GM12878 (cell line): ENCODE data around the gene ARHGAP45. TPM values are rescaled to one million over a fixed set of nuclear protein-coding genes. Genes with fewer than 3 reads are reported as not detected.

Experiments used
- ATAC-seq: fragments of 200-7000 bp; cut with Tn5 transposase; 3 replicates; pipeline ENCODE4 v1.9.1; 2020; ENCODE audit warnings: mild to moderate bottlenecking, moderate library complexity
- BruUV-seq: library from RNA; stranded (reverse); fragments of 400-500 nt; replicated peaks from 2 replicates; lab custom pipeline; 2021; lab: Mats Ljungman, UMichigan
- CTCF ChIA-PET: fragments of 300-600 bp; sonication (Branson Sonifier 250); formaldehyde crosslinking; extraction: SDS; loops from one replicate; lab custom pipeline; 2021; ENCODE audit warnings: inconsistent platforms; lab: Yijun Ruan, JAX
- POLR2A ChIA-PET: fragments of 350-600 bp; formaldehyde crosslinking; extraction: SDS; loops from one replicate; lab custom pipeline; 2021; ENCODE audit warnings: inconsistent platforms; lab: Charles Lee
- RAD21 ChIA-PET: fragments of 300-600 bp; sonication (Branson Sonifier 250); formaldehyde crosslinking; loops from one replicate; lab custom pipeline; 2023; ENCODE audit warnings: antibody characterized with exemption; ENCODE audit not compliant: unreplicated experiment; lab: Charles Lee
- SMC1A ChIA-PET: fragments of 300-600 bp; sonication (Branson Sonifier 250); formaldehyde crosslinking; loops from one replicate; lab custom pipeline; 2023; ENCODE audit not compliant: unreplicated experiment, uncharacterized antibody; lab: Charles Lee
- DNase-seq: peaks from one replicate; pipeline ENCODE4 v3.0.0-alpha.2; 2011; ENCODE audit warnings: low read depth, low spot score
- FAIRE-seq: peaks from 3 replicates; lab custom pipeline; 2011; peaks lifted over from hg19 to GRCh38; lab: Jason Lieb, UNC
- H2AFZ ChIP-seq: 2 replicates; pipeline ENCODE4 v1.6.0; 2011; ENCODE audit warnings: low read depth, low read length, control low read depth; ENCODE audit not compliant: control insufficient read depth
- H3K27ac ChIP-seq: 2 replicates; pipeline ENCODE4 v1.5.1; 2011; ENCODE audit warnings: control low read depth; ENCODE audit not compliant: control insufficient read depth, insufficient read depth
- H3K27me3 ChIP-seq, 2 experiments: replicated peaks in 1 of 2; 2 replicates each; pipeline versions ENCODE4 v1.6.0 to v1.6.1; 2011; ENCODE audit warnings: low read length in 1 of 2; ENCODE audit not compliant: control insufficient read depth in 2 of 2, insufficient read depth in 2 of 2
- H3K36me3 ChIP-seq, 2 experiments: 2 replicates each; pipeline ENCODE4 v1.5.1; 2011; ENCODE audit warnings: low read length in 1 of 2; ENCODE audit not compliant: control insufficient read depth in 2 of 2, insufficient read depth in 2 of 2
- H3K4me1 ChIP-seq: 2 replicates; pipeline ENCODE4 v1.6.1; 2011; ENCODE audit warnings: mild to moderate bottlenecking, low read length, moderate library complexity, mixed read lengths; ENCODE audit not compliant: control insufficient read depth, insufficient read depth
- H3K4me2 ChIP-seq: 2 replicates; pipeline ENCODE4 v1.6.0; 2011; ENCODE audit warnings: control low read depth; ENCODE audit not compliant: control insufficient read depth, insufficient read depth
- H3K4me3 ChIP-seq: fragments of 200-600 bp; sonication (generic); 2 replicates; pipeline ENCODE4 v1.5.1; 2016
- H3K79me2 ChIP-seq: 2 replicates; pipeline ENCODE4 v1.6.0; 2011; ENCODE audit warnings: low read length; ENCODE audit not compliant: control insufficient read depth, insufficient read depth
- H3K9ac ChIP-seq: 2 replicates; pipeline ENCODE4 v1.8.0; 2011; ENCODE audit warnings: low read length, control low read depth, mixed read lengths; ENCODE audit not compliant: control insufficient read depth, insufficient read depth
- H3K9me3 ChIP-seq: replicated peaks from 3 replicates; pipeline ENCODE4 v1.5.1; 2011; ENCODE audit warnings: mild to moderate bottlenecking, low read length; ENCODE audit not compliant: control insufficient read depth, insufficient read depth
- H4K20me1 ChIP-seq: 2 replicates; pipeline ENCODE4 v1.6.0; 2011; ENCODE audit not compliant: control insufficient read depth, insufficient read depth
- IKZF2 ChIP-seq, 2 experiments: fragments of 450-650 bp; IDR thresholded peaks; 2 replicates each; pipeline ENCODE4 v1.6.1; 2017; ENCODE audit warnings: mild to moderate bottlenecking in 2 of 2, moderate library complexity in 2 of 2
- NFIC ChIP-seq: IDR thresholded peaks from 2 replicates; pipeline ENCODE4 v1.6.1; 2012; ENCODE audit warnings: low read depth, mild to moderate bottlenecking, inconsistent platforms, low read length, moderate library complexity
- NFYA ChIP-seq: IDR thresholded peaks from 2 replicates; pipeline ENCODE4 v1.6.1; 2011; ENCODE audit warnings: low read depth, mild to moderate bottlenecking, low read length, improper control_type of control experiment, borderline replicate concordance
- POU2F2 ChIP-seq: IDR thresholded peaks from 3 replicates; pipeline ENCODE4 v1.6.1; 2011; ENCODE audit warnings: low read depth, mild to moderate bottlenecking, low read length, borderline replicate concordance
- SUPT20H ChIP-seq: IDR thresholded peaks from 2 replicates; pipeline ENCODE4 v1.6.1; 2011; ENCODE audit warnings: low read depth, mild to moderate bottlenecking, low read length, moderate library complexity, borderline replicate concordance; ENCODE audit not compliant: control insufficient read depth
- WGBS: methylation state at CpG from one replicate; pipeline ENCODE4 v1.1.6; 2016; ENCODE audit warnings: low lambda C conversion rate; ENCODE audit not compliant: insufficient replicate concordance, insufficient coverage; ENCODE audit errors: missing lambda C conversion rate; 5-methylcytosine and 5-hydroxymethylcytosine counted together
- in situ Hi-C: fragments of 300-500 bp; cut with MboI; formaldehyde crosslinking; loops from 9 replicates; pipeline ENCODE4 v1.14.3; 2018; ENCODE audit warnings: mixed read lengths
- intact Hi-C: fragments of 100-400 bp; cut with micrococcal nuclease; formaldehyde crosslinking; loops from one replicate; pipeline ENCODE4 v1.14.2; 2022; ENCODE audit not compliant: unreplicated experiment
- polyA plus RNA-seq, 11 experiments: library from polyadenylated mRNA; depleted of rRNA in 4 of 11; unstranded in 6 of 11; stranded (reverse) in 5 of 11; fragments of >200 nt; fragmentation: Nextera tagmentation in 4 of 11; fragmentation: Illumina TruSeq in 1 of 11; extraction: Ambion mirVana in 4 of 11; extraction: Trizol in 1 of 11; gene quantifications; 1 replicate in 1 of 11; 2 replicates in 10 of 11; pipeline versions ENCODE4 v1.2.1 to v1.2.3, GENCODE V29; 2011 to 2016; ENCODE audit warnings: inconsistent platforms in 2 of 11, missing spikeins in 2 of 11, low read depth in 1 of 11
- total RNA-seq, 4 experiments: library from RNA; depleted of rRNA in 3 of 4; stranded (reverse); fragments of >200 nt in 3 of 4; fragmentation: Illumina TruSeq in 1 of 4; extraction: Trizol in 1 of 4; gene quantifications; 2 replicates each; pipeline versions ENCODE4 v1.2.1 to v1.2.3, GENCODE V29; 2013 to 2021

The ARHGAP45 gene
- total and polyA plus RNA-seq, 10 of the 15 experiments (the other 5 are each of a cell fraction or from before 2014, with no cell fraction given) = 1.4 to 151 (median 59.9) TPM

GRCh38 chr19:1111641-1112267 is 44.8 kb downstream of the ARHGAP45 start:
- SMC1A ChIA-PET = interaction anchor here (3.1 kb wide), 1 partner anchor 82 kb away, joined by 24 read pairs; no protein-coding TSS in a partner anchor
- intact Hi-C loops = loop anchor here (5.0 kb wide), 1 partner anchor 81 kb away; no protein-coding TSS in a partner anchor
- no peak overlapping the region for H2AFZ ChIP-seq
- H3K4me1 ChIP-seq = peaks cover 6% of the 10 kb centered on the region; the same call in 1 of the 2 replicates
- H3K79me2 ChIP-seq = no peaks in the 10 kb centered on the region; the same call in 1 of the 2 replicates
- H3K36me3 ChIP-seq = peaks cover 0 to 24% of the 10 kb centered on the region in 2 experiments; a peak in 3 of 4 replicates
- H3K27me3 ChIP-seq = no peaks in the 10 kb centered on the region
- CTCF ChIA-PET = interaction anchor here (1.9 to 3.1 kb wide), 4 partner anchors 81 to 111 kb away, joined by 7 to 49 read pairs (median 10); no protein-coding TSS in a partner anchor
- no peak for FAIRE-seq
- H3K9me3 ChIP-seq = no peaks in the 10 kb centered on the region
- in situ Hi-C loops = no loop called here
- H3K4me3 ChIP-seq = no peak overlapping the region
- no peak overlapping the region for H3K27ac ChIP-seq
- no peak overlapping the region for H3K9ac ChIP-seq
- no peak for ATAC-seq
- DNase-seq = no peak
- H3K4me2 ChIP-seq = no peak overlapping the region
- no TSS peak for BruUV-seq
- 98% methylated on average over 13 of the region's 18 CpGs for WGBS
- TF ChIP-seq NFIC (no peak), NFYA (no peak), POU2F2 (no peak), SUPT20H (no peak), IKZF2 (IDR thresholded peaks at IDR 0.05) (no peak)
- no peaks in the 10 kb centered on the region for H4K20me1 ChIP-seq
- RAD21 ChIA-PET = interaction anchor here (0.7 to 3.0 kb wide), 2 partner anchors 82 kb away, joined by 3 to 38 read pairs; no protein-coding TSS in a partner anchor
- POLR2A ChIA-PET = interaction anchor here (0.6 to 0.9 kb wide), 2 partner anchors 45 to 73 kb away, joined by 3 to 4 read pairs; partner anchors contain the start of gene ARHGAP45
